WERI-Rb-1 (cell line): ENCODE results near the gene TRPC6.

ENCODE experiments used
- DNase-seq: peaks from one replicate; pipeline ENCODE4 v3.0.0-alpha.2; 2020
- H3K27ac ChIP-seq: fragments of 250-450 bp; sonication (Bioruptor Pico); 2 replicates; pipeline ENCODE4 v1.5.1; 2020; ENCODE audit warnings: mild to moderate bottlenecking, moderate library complexity
- H3K27me3 ChIP-seq: fragments of 250-450 bp; sonication (Bioruptor Pico); 2 replicates; pipeline ENCODE4 v1.5.1; 2021; ENCODE audit warnings: mild to moderate bottlenecking, low read depth, moderate library complexity; ENCODE audit not compliant: insufficient read depth, severe bottlenecking
- H3K36me3 ChIP-seq: fragments of 250-450 bp; sonication (Bioruptor Pico); 2 replicates; pipeline ENCODE4 v1.5.1; 2020; ENCODE audit warnings: mild to moderate bottlenecking, moderate library complexity
- H3K4me3 ChIP-seq: 2 replicates; pipeline ENCODE4 v1.5.1; 2011; ENCODE audit warnings: low read depth, mild to moderate bottlenecking, control low read depth, low read length
- H3K9me3 ChIP-seq: fragments of 250-450 bp; sonication (Bioruptor Pico); 2 replicates; pipeline ENCODE4 v1.5.1; 2021; ENCODE audit warnings: mild to moderate bottlenecking, moderate library complexity; ENCODE audit not compliant: severe bottlenecking
- CTCF ChIP-seq: IDR thresholded peaks from 2 replicates; pipeline ENCODE4 v1.5.1; 2011; ENCODE audit warnings: low read depth, mild to moderate bottlenecking, control low read depth, inconsistent platforms, low read length

Gene TRPC6

GRCh38 chr11:101555366-101555765 lies 28.4 kb downstream of the TRPC6 start:
- no peak for TF ChIP-seq CTCF
- no peak for DNase-seq
- no peaks in the 10 kb centered on the region for H3K27me3 ChIP-seq

GRCh38 chr11:101553891-101554292 lies 29.9 kb downstream of the TRPC6 start:
- H3K27ac ChIP-seq: no peak overlapping the region
- H3K27me3 ChIP-seq: no peaks in the 10 kb centered on the region
- H3K36me3 ChIP-seq: no peaks in the 10 kb centered on the region
- H3K4me3 ChIP-seq: no peak overlapping the region
- no peak for DNase-seq
- H3K9me3 ChIP-seq: no peaks in the 10 kb centered on the region
- no peak for TF ChIP-seq CTCF

More at GRCh38 chr11:101555366-101555765, 28.4 kb downstream of the TRPC6 start:
- H3K36me3 ChIP-seq: no peaks in the 10 kb centered on the region
- H3K27ac ChIP-seq: no peak overlapping the region
- H3K9me3 ChIP-seq: no peaks in the 10 kb centered on the region
- no peak overlapping the region for H3K4me3 ChIP-seq

- no peak overlapping the region for H3K27ac ChIP-seq
- H3K27me3 ChIP-seq: no peaks in the 10 kb centered on the region
- no peak for TF ChIP-seq CTCF
- H3K4me3 ChIP-seq: no peak overlapping the region
- no peaks in the 10 kb centered on the region for H3K36me3 ChIP-seq
- no peak for DNase-seq
- H3K9me3 ChIP-seq: no peaks in the 10 kb centered on the region
These were observed 30.9 kb downstream of the TRPC6 start for GRCh38 chr11:101552888-101553287.

GRCh38 chr11:101528541-101528940 lies 55.3 kb downstream of the TRPC6 start:
- Histone ChIP-seq H3K27ac (no peak overlapping the region), H3K27me3 (no peaks in the 10 kb centered on the region), H3K36me3 (no peaks in the 10 kb centered on the region), H3K9me3 (no peaks in the 10 kb centered on the region), H3K4me3 (no peak overlapping the region)
- no peak for TF ChIP-seq CTCF
- no peak for DNase-seq

GRCh38 chr11:101523634-101524260 lies 60.1 kb downstream of the TRPC6 start:
- DNase-seq: no peak
- TF ChIP-seq CTCF: no peak

GRCh38 chr11:101523193-101523592 lies 60.6 kb downstream of the TRPC6 start:
- Histone ChIP-seq H3K27ac (no peak overlapping the region), H3K4me3 (no peak overlapping the region), H3K9me3 (no peaks in the 10 kb centered on the region), H3K27me3 (no peaks in the 10 kb centered on the region), H3K36me3 (no peaks in the 10 kb centered on the region)
- DNase-seq: no peak
- TF ChIP-seq CTCF: no peak

More at GRCh38 chr11:101523634-101524260, 60.1 kb downstream of the TRPC6 start:
- H3K4me3 ChIP-seq: no peak overlapping the region
- H3K27ac ChIP-seq: no peak overlapping the region
- no peaks in the 10 kb centered on the region for H3K27me3 ChIP-seq
- no peaks in the 10 kb centered on the region for H3K9me3 ChIP-seq
- no peaks in the 10 kb centered on the region for H3K36me3 ChIP-seq
